Activated naive CD8-positive, alpha-beta T cell treated with anti-CD3 and anti-CD28 coated beads, Interleukin-2, amount 50 U/mL, for 16 hours (primary cell): Measurements from ENCODE around the gene MAP3K21.

Experiments
- DNase-seq: peaks from one replicate; pipeline ENCODE4 v3.0.0-alpha.2; 2020; ENCODE audit warnings: low read depth, low spot score

Gene MAP3K21

DNA sequence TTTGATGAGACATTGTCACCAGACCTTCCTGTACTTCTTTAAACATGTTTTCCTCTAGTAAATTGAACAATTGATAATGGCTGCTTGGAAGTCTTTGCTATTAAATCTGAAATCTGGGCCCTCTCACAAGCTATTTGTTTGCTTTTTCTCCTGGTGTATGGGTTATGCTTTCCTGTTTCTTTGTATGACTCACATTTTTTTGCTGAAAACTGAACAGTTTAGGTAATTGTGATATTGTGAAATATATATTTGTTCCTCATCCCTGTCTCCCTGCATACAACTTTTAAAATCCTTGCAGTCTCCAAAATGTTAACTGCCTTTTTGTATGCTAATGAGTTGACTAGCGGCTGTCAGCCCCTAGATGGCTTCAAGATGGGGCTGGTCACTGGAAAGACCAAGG lies 61.6 kb downstream of the MAP3K21 start:
- no peak for DNase-seq

DNA sequence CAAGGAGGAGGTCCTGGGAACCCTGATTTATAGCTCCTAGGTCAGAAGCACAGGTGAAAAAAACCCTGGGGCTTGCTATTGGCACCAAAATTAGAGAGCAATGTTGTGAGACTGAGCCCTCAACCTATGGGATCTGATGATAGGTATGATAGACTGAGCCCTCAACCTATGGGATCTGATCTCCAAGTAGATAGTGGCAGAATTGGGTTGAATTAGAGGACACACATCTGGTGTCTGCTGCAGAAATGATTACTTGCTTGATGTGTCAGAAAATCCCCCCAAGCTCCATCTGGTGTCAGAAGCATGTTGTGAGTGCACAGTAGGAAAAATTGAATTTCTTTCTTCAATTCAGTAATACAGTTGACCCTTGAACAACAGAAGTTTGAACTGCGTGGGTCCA lies 62.4 kb downstream of the MAP3K21 start:
- DNase-seq, result no peak

DNA sequence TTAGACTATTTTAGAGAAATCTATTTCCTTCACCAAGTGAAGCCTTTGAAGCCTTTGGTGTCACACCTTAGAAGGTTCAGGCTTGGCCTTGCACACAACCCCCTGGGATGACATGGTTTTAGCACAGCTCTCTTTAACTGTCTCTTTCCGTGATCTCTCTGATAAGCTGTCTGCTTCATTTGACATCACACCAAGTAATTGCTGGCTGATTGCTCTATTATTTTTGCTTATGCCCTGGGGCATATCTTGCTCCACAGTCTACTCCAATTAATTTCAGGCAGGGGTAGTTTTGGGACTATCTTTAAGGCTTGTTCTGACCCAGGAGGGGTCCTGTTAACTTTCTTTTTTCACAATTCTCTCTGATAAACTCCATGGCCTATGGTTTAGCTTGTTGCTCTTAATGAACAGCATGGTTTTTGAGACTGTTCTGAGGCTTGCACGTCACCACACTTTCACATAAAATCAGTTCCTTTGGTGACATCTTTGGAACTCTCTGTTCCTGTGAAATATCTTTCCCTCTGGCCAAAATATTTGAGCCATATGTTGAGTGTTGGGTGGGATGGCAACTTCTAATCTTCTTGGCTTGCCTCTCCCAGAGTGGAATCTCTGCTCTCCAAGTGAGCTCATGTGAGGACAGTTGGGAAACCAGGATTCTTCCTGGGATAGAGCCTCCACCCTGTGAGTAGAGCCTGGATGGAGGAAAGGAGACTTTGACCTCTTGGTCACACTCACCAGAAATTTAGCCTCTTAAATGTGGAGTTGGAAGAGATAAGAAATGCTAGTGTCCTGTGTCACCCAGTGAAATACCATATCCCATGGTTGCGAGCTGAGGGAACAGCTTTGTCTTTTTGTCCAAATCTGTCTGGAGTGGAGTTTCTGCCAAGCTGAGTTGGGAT lies 63.6 kb downstream of the MAP3K21 start:
- no peak for DNase-seq

DNA sequence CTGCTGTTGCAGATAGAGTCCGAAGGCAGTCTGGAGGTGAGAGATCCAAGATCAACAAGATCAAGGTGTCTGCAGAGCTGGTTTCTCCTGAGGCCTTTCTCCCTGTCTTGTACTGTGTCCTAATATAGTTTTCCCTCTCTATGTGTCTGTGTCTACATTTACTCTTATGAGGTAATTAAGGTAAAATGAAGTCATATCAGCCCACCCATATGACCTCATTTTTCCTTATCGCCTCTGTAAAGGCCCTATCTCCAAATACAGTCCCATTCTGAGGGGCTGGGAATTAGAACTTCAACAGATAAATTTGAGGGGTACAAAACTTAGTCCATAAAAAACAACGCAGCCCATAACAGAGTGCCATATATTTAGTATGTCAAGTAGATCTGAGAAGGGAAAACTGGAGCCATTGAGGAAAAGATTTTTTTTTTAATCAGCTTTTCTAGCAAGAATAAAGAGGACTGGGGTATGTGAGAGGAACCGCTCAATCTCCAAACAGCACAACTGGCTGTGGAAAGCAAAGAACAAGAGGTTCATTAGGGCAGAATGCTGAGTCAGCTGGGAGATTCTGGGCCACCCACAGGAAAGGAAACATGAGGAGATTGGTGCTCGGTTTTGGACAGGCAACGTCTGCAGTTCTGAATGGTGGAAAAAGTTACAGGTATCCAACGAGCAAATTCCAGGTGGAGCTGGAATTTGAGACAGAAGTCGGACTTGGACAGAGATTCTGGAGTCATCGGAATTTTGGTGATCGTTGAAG lies 65.7 kb downstream of the MAP3K21 start:
- no peak for DNase-seq

DNA sequence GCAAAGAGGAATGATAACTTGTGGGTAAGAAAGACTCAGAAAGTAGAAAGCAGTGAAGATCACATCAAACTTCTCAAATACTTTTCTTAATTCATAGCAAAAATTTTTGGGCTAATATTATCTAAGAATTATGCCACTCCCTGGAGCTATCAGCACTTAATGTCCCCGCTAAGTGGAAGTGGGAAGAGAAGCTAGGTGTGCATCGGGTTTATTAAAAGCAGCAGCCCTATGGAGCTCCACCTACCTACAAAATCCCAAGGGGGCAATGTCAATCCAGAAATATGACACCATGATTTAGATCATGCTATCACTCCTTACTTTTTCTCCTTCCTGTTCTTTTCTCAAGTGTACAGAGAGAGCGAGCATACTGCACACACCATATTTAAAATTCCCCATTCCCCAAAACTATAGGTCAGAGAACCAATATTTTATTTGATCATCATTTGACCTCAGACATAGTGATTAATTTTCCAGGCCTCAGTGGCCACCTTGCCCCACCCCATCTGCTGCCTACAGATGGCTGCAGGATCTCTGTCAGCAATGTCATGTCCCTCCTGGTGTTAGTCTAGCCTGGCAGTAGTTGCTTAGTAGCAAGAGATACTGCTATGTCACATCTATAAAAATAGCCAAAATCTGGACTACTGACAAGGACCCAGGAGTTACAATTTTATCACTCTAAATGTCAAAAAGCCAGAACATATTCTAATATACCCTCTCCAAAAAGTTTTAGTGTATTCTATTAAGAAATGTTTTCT lies 66.6 kb downstream of the MAP3K21 start:
- DNase-seq, result no peak

DNA sequence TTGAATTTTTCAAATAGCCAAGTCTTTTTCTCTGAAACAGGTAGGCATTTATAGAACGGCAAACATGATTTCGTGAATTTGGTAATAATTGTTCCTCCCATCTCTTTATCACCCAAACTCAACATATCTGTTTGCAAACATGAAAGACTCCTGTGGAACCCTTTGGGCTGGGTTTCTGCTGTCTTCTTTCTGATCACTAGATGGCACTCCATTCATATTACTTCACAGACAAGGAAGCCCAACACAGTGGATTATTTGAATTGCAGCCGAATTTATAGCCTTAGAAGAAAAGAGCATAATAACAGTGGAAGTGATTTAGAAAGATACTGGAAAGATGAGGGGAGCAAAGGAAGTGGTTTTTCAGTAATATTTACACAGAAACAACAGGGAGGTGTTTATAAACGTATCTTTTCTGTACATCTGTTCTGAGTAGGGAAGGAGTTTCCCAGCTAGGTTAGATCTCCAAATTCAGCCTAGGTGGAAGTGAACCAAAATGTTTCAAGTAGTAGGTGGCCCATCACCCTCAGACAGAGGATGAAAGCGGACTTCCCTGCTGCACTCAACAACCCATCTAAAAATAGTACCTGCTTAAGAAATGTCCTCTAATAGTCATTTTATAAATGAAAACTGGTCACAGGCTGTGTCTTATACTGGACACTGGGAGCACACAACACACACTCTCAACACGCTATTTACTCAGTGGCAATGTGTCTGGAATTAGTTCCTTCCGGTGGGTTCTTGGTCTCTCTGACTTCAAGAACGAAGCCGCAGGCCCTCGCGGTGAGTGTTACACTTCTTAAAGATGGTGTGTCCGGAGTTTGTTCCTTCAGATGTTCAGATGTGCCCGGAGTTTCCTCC lies 67.6 kb downstream of the MAP3K21 start:
- DNase-seq, result no peak

DNA sequence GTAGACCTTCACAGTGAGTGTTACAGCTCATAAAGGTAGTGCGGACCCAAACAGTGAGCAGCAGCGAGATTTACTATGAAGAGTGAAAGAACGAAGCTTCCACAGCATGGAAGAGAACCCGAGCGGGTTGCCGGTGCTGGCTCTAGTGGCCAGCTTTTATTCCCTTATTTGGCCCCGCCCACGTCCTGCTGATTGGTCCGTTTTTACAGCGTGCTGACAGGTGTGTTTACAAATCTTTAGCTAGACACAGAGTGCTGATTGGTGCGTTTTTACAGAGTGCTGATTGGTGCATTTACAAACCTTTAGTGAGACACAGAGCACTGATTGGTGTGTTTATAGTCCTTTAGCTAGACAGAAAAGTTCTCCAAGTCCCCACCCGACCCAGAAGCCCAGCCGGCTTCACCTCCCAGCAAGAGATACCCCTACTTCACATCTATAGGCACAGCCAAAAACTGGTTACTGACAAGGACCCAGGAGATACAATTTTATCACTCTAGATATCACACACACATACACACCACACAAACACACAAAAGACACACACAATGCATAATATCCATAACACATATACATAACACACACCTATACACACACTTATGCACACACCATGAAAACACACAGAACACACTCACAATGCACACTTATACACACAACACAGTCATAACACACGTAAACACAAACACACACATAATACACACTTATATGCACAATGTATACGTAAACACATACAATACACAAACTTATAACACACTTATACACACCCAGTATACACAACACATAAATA lies 68.5 kb downstream of the MAP3K21 start:
- DNase-seq, result no peak

DNA sequence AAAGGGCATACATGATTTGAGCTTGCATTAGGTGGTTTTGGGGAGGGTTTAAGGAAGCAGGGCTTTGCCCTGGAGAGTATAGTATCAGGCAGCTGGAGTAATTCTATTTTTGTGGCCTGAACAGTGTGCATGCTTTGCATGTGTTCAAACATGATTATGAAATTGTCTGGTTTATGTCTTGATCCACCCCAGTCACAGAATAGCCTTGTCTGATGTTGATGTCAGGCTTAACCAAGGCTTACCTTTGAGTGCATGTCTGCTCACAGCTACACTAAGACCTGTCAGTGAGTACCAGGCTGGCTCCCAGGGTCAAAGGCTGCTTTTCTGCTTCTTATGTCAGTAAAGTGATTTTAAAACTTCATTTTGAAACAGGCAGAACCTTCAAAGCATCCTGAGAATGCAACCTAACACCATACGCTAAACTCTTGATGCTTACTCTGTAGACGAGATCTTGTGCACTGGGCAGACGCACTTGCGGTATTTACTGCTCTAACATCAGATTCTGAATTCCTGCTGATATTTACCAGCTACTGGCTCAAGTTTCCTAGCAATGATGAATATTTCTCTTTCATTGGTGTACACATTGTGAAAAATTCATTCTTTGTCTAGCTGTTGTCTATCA lies 78.9 kb downstream of the MAP3K21 start:
- no peak for DNase-seq

DNA sequence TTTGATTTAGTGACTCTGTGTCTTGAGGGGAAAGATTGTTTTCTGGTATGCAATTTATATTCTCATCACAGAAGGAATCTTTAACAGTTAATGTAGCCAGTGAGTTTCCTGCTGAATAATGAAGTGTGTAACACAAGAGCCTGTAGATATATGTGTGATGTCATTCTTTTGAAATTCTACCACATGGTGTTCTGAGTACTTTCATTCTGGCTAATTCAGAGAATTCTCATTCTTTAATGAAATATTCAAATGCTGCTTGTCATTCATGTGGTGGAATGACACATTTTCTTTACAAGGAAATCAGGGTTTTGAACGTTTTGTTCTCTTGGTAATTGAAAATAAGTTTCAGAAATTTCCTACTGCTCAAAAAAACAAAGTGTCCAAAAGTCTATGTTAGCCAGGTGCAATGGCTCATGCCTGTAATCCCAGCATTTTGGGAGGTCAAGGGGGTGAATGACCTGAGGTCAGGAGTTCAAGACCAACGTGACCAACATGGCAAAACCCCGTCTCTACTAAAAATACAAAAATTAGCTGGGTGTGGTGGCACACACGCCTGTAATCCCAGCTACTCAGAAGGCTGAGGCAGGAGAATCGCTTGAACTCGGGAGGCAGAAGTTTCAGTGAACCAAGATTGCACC lies 79.6 kb downstream of the MAP3K21 start:
- no peak for DNase-seq

DNA sequence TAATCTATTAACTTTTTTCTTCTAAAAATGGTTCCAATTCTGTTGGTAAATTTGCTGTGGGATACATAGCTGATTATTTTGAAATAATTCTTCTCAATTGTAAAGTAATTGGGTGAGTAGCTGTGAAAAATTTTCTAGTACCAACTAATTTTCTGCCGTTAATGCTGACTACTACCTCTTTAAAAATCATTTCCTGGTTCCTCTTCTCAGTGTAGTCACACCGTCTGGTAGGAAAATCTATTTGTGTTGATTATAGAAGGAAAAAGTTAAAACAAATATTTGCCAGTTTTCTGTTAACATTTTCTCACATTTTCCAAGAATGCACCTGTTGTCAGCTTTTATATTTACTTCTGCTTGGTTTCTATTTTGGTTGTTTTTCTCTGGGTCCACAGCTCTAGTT lies 82.0 kb downstream of the MAP3K21 start:
- no peak for DNase-seq

DNA sequence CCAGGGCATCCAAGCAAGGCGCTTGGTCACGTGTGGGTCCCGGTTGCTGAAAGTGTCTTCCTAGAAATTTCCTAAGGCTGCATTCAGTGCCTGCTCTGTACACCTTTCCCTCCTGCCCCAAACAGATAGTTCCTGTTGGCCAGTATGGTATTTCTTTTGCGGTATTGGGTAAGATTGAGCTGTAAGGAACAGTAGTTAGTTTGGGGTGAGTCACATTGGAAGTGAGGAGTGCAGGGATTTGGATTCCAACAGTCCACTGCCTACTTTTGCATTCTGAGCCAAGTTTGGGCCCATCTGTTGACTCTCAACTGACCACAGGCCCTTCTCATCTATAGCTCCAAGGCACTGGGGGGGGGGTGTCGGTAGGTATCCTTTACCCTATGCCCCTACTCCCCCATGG lies 83.4 kb downstream of the MAP3K21 start:
- no peak for DNase-seq

DNA sequence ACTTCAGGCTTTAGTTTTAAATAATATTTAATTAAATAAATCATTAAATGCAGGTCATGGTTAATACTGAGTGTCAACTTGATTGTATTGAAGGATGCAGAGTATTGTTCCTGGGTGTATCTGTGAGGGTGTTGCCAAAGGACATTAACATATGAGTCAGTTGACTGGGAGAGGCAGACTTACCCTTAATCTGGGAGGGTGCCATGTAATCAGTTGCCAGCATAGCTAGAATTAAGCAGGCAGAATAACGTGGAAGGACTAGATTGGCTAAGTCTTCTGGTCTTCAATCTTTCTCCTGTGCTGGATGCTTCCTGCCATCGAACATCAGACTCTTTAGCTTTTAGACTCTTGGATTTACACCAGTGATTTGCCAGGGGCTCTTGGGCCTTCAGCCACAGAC lies 85.3 kb downstream of the MAP3K21 start:
- no peak for DNase-seq

DNA sequence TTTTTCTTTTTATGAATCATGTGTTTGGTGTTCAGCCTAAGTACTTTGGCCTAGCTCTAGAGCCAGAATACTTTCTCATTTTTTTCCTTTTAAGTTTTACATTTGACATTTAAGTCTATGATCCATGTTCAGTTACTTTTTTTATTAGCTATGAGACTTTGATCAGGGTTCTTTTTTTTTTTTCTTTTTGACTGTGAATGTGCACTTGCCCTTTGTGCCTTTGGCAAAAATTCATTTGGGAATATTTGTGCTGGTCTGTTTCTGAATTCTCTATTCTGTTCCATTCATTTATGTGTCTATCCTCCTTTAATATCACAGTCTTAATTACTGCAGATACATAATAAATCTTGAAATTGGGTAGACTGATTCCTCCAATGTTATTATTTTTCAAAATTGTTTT lies 93.8 kb downstream of the MAP3K21 start:
- DNase-seq, result no peak

DNA sequence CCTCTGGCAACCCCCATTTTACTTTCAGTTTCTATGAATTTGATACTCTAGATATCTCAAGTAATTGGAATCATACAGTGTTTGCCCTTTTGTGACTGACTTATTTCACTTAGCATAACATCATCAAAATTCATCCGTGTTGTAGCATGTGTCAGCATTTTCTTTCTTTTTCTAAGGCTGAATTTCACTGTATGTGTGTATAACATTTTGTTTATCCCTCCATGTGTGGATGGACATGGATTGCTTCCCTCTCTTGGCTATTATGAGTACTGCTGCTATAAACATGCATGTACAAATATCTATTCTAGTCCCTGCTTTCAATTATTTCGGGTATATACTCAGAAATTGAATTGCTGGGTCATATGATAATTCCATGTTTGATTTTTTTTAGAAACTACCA lies 97.3 kb downstream of the MAP3K21 start:
- no peak for DNase-seq

DNA sequence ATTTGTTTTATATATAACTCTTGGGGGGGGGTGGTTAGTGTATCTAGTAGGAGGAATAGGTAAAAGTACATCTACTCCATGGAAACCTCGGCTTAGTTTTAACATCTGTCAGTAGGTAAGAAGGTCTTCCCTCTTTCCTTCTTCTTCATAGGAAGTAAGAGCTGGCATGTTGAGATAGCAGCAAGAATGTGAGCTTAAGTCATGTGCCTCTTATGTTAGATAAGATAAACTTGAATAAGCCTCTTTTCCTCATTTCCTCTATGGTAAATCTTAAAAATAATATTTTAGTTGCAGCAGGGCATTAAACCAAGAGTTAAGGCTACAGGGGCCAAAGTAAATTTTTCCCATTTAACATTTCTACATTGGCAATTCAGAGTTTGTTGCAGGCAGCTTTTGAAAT lies 100.4 kb downstream of the MAP3K21 start:
- no peak for DNase-seq

DNA sequence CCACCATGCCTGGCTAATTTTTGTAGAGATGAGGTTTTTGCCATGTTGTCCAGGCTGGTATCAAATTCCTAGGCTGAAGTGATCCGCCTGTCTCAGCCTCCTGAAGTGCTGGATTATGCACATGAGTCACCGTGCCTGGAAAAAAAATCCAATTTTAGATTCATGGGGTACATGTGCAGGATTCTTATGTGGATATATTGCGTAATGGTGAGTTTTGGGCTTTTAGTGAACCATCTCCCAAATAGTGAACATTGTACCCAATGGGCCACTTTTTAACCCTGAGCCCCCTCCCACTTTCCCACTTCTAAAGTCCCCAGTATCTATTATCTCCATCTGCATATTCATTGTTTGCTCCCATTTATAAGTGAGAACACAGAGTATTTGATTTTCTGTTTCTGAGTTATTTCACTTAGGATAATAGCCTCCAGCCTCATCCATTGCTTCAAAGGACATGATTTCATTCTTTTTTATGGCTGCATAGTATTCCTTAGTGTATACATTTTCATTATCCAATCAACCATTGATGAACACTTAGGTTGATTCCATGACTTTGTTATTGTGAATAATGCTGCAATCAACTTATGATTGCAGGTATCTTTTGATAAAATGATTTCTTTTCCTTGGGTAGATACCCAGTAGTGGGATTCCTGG lies 104.4 kb downstream of the MAP3K21 start:
- no peak for DNase-seq

DNA sequence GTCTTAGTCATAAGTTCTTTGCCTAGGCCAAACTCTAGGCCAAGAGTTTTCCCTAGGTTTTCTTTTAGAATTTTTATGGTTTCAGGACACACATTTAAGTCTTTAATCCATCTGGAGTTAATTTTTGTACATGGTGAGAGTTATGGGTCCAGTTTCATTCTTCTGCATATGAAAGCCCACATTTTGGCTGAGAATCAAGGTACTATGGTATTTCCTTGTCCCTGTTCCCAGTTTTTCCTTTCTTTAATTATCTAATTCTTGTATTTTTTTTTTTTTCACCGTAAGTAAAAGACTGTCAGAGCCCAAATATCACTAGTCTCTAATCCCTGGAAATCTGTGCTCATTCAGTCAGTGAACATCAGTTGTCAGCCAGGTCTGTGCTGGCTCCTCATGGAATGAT lies 105.4 kb downstream of the MAP3K21 start:
- no peak for DNase-seq

DNA sequence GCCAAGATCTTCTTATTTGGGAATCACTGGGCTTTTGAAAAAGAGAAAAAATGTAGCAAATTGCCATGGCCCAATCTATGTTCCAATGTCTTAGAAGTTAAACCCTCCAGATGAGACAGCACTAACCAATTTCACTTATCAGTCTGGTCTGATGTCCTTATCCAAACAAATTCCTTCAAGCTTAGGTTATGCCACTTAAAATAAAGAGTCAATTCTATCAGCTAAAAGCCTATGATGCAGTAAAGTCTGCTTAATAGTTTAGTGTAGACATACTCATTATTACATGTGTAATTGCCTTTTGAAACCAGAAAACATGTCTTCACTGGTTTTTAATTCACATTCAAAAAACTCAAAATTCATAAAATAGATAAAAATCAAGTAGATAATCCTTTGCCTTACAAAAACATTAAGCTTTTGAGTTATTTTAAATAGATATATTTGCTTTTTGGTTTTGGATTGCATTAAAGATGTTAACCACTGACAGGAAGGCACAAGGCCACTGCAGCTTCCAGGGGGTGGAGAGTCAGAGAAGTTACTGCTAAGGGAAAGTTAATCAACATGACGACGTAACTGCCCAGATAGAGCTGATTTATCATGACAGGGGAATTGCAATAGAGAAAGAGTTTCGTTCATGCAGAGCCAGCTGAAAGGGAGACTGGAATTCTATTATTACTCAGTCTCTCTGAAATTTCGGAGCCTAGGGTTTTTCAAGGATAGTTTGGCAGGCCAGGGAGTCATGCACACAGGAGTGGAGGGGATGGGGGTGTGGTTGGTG lies 106.1 kb downstream of the MAP3K21 start:
- DNase-seq, result no peak
